ENCODE measurements around the gene RASSF7. TPM values are rescaled to one million over a fixed set of nuclear protein-coding genes. Genes with fewer than 3 reads are reported as not detected.
A peak's percentile ranks its signal among the peaks of the same experiment; 100 is the strongest.

Gene RASSF7
- total and polyA plus RNA-seq, 10 of the 15 experiments (the other 5 are each of a cell fraction or from before 2014, with no cell fraction given): 0.39 to 29.7 (median 13.2) TPM

- no peak for DNase-seq (ENCODE audit: low read depth, low spot score)
- Histone ChIP-seq H3K4me2 (ENCODE audit: control insufficient read depth, insufficient read depth) (no peak overlapping the region), H4K20me1 (ENCODE audit: control insufficient read depth, insufficient read depth) (no peaks in the 10 kb centered on the region; the same call in 1 of the 2 replicates), H3K36me3 (ENCODE audit: control insufficient read depth in 2 of 2, insufficient read depth in 2 of 2, low read length in 1 of 2) (peaks cover 14 to 68% of the 10 kb centered on the region in 2 experiments; a peak in 3 of 4 replicates), H3K27me3 (replicated peaks in 1 of 2; ENCODE audit: control insufficient read depth in 2 of 2, insufficient read depth in 2 of 2, low read length in 1 of 2) (no peaks in the 10 kb centered on the region), H3K27ac (ENCODE audit: control insufficient read depth, insufficient read depth) (no peak overlapping the region), H3K4me3 (no peak overlapping the region), H3K79me2 (ENCODE audit: control insufficient read depth, insufficient read depth, low read length) (no peaks in the 10 kb centered on the region), H3K4me1 (ENCODE audit: control insufficient read depth, insufficient read depth, low read length) (no peaks in the 10 kb centered on the region), H3K9ac (ENCODE audit: control insufficient read depth, insufficient read depth, low read length) (no peak overlapping the region), H3K9me3 (replicated peaks; ENCODE audit: control insufficient read depth, insufficient read depth, low read length) (no peaks in the 10 kb centered on the region), H2AFZ (ENCODE audit: control insufficient read depth, low read depth, low read length) (no peak overlapping the region)
- no peak for FAIRE-seq
- ChIA-PET CTCF (interaction anchor here (0.6 kb wide), 1 partner anchor 14 kb away, joined by 3 read pairs; no protein-coding TSS in a partner anchor), SMC1A (ENCODE audit: uncharacterized antibody, unreplicated experiment) (no interaction called here), POLR2A (no interaction called here), RAD21 (ENCODE audit: unreplicated experiment) (no interaction called here)
- intact Hi-C loops (cut with micrococcal nuclease; ENCODE audit: unreplicated experiment): no loop called here
- TF ChIP-seq YBX1 (IDR thresholded peaks at IDR 0.05): no peak
- no peak for TF ChIP-seq SMC3 (IDR thresholded peaks at IDR 0.05; ENCODE audit: borderline replicate concordance, low read length)
- TF ChIP-seq JUND (IDR thresholded peaks at IDR 0.05; ENCODE audit: low read depth, low read length): no peak
- no peak for TF ChIP-seq RAD21 (IDR thresholded peaks at IDR 0.05; ENCODE audit: insufficient read depth, low read depth, low read length)
- no peak for TF ChIP-seq USF2 (IDR thresholded peaks at IDR 0.05; ENCODE audit: borderline replicate concordance, low read depth, low read length)
- TF ChIP-seq POU2F2 (IDR thresholded peaks at IDR 0.05; ENCODE audit: borderline replicate concordance, low read depth, low read length): no peak
- no peak for TF ChIP-seq TAF1 (IDR thresholded peaks at IDR 0.05; ENCODE audit: borderline replicate concordance, low read depth, low read length)
- TF ChIP-seq POLR2A (IDR thresholded peaks at IDR 0.05; ENCODE audit: low read depth, low read length): peak; percentile 46
- no TSS peak for BruUV-seq (replicated peaks)
- WGBS (ENCODE audit: insufficient coverage, insufficient replicate concordance, low lambda C conversion rate, missing lambda C conversion rate): 92% methylated on average over 18 of the region's 19 CpGs
- no peak for ATAC-seq
- in situ Hi-C loops (cut with MboI): no loop called here
Observed at GRCh38 chr11:606245-606644, 45.5 kb downstream of the RASSF7 start.

Measured in GM12878 (cell line).